K562 (cell line): Measurements from ENCODE around the gene SDK1. TPM values are rescaled to one million over a fixed set of nuclear protein-coding genes. Genes with fewer than 3 reads are reported as not detected.

Experiments used
- ATAC-seq: fragments of 200-7000 bp; cut with Tn5 transposase; 3 replicates; pipeline ENCODE4 v1.9.1; 2020; ENCODE audit warnings: moderate library complexity
- BruUV-seq: library from RNA; stranded (reverse); fragments of 400-500 nt; replicated peaks from 2 replicates; lab custom pipeline; 2021; lab: Mats Ljungman, UMichigan
- CTCF ChIA-PET: fragments of 300-600 bp; formaldehyde crosslinking; extraction: SDS; loops from one replicate; lab custom pipeline; 2021; ENCODE audit warnings: low intra/inter-chr PET ratio; lab: Yijun Ruan, JAX
- POLR2A ChIA-PET: fragments of 300-600, 350-650 bp; sonication (Branson Sonifier 250); formaldehyde crosslinking; extraction: SDS; loops from one replicate; lab custom pipeline; 2021; ENCODE audit warnings: antibody characterized with exemption, inconsistent platforms; lab: Yijun Ruan, JAX
- DNase-seq, 4 experiments: peaks; one replicate each; pipeline versions ENCODE4 v3.0.0 to v3.0.0-alpha.2; 2011 to 2018; ENCODE audit warnings: low spot score in 3 of 4, mixed read lengths in 3 of 4; ENCODE audit errors: extremely low read depth in 1 of 4
- FAIRE-seq: peaks from 2 replicates; lab custom pipeline; 2011; peaks lifted over from hg19 to GRCh38; lab: Jason Lieb, UNC
- H2AFZ ChIP-seq: 2 replicates; pipeline ENCODE4 v1.6.0; 2011; ENCODE audit warnings: low read depth, low read length, control low read depth, inconsistent platforms
- H3K27ac ChIP-seq: fragments of 200-600 bp; 3 replicates; pipeline ENCODE4 v1.8.0; 2011; ENCODE audit warnings: low read depth, mild to moderate bottlenecking, control low read depth, inconsistent platforms, low read length, moderate library complexity, mixed read lengths; ENCODE audit errors: extremely low read depth
- H3K27me3 ChIP-seq, 2 experiments: fragments of 300-600 bp in 1 of 2; 2 replicates in 1 of 2; 3 replicates in 1 of 2; pipeline versions ENCODE4 v1.6.0 to v1.8.0; 2011; ENCODE audit warnings: inconsistent platforms in 2 of 2, low read length in 2 of 2, mild to moderate bottlenecking in 1 of 2, mixed read lengths in 1 of 2, moderate library complexity in 1 of 2; ENCODE audit not compliant: control insufficient read depth in 2 of 2, insufficient read depth in 2 of 2
- H3K36me3 ChIP-seq: fragments of 300-600 bp; 3 replicates; pipeline ENCODE4 v1.8.0; 2011; ENCODE audit warnings: mild to moderate bottlenecking, low read length, inconsistent platforms; ENCODE audit not compliant: control insufficient read depth, insufficient read depth
- H3K4me1 ChIP-seq, 2 experiments: fragments of 200-600 bp in 1 of 2; replicated peaks in 1 of 2; 2 replicates in 1 of 2; 3 replicates in 1 of 2; pipeline versions ENCODE4 v1.5.1 to v1.8.0; 2011; ENCODE audit warnings: inconsistent platforms in 2 of 2, low read length in 2 of 2, mild to moderate bottlenecking in 1 of 2, mixed read lengths in 1 of 2, moderate library complexity in 1 of 2; ENCODE audit not compliant: control insufficient read depth in 2 of 2, insufficient read depth in 2 of 2
- H3K4me2 ChIP-seq: 2 replicates; pipeline ENCODE4 v1.6.1; 2011; ENCODE audit warnings: low read length, control low read depth, inconsistent platforms, mixed read lengths; ENCODE audit not compliant: insufficient read depth
- H3K4me3 ChIP-seq: fragments of 200-600 bp; sonication (generic), shearing (Covaris generic); 2 replicates; pipeline ENCODE4 v1.5.1; 2016; ENCODE audit warnings: control low read depth, inconsistent platforms
- H3K79me2 ChIP-seq: fragments of 200-600 bp; 3 replicates; pipeline ENCODE4 v1.8.0; 2011; ENCODE audit warnings: low read length, inconsistent platforms; ENCODE audit not compliant: control insufficient read depth, insufficient read depth
- H3K9ac ChIP-seq, 2 experiments: 2 replicates each; pipeline versions ENCODE4 v1.6.0 to v1.6.1; 2011; ENCODE audit warnings: low read depth in 2 of 2, low read length in 2 of 2, control low read depth in 1 of 2, inconsistent platforms in 1 of 2, mild to moderate bottlenecking in 1 of 2, mixed read lengths in 1 of 2; ENCODE audit not compliant: insufficient read depth in 1 of 2
- H3K9me1 ChIP-seq: one replicate; pipeline ENCODE4 v1.6.0; 2011; ENCODE audit warnings: inconsistent platforms, mild to moderate bottlenecking, low read length, moderate library complexity; ENCODE audit not compliant: control insufficient read depth, insufficient read depth
- H3K9me3 ChIP-seq: replicated peaks from 2 replicates; pipeline ENCODE4 v1.5.1; 2011; ENCODE audit warnings: low read depth, low read length, inconsistent platforms; ENCODE audit not compliant: control insufficient read depth, insufficient read depth
- H4K20me1 ChIP-seq: replicated peaks from 2 replicates; pipeline ENCODE4 v1.6.1; 2011; ENCODE audit warnings: low read length, inconsistent platforms, mixed read lengths; ENCODE audit not compliant: control insufficient read depth, insufficient read depth
- ATF1 ChIP-seq, 2 experiments: fragments of 450-650 bp in 1 of 2; IDR thresholded peaks; 2 replicates each; pipeline ENCODE4 v1.6.1; 2016; ENCODE audit warnings: missing compliant biosample characterization in 1 of 2, missing genetic modification characterization in 1 of 2
- DPF2 ChIP-seq: fragments of 450-650 bp; IDR thresholded peaks from 2 replicates; pipeline ENCODE4 v1.6.1; 2016
- EGR1 ChIP-seq: fragments of 450-650 bp; conservative IDR thresholded peaks from 2 replicates; pipeline ENCODE4 v1.6.1; 2017; ENCODE audit warnings: mild to moderate bottlenecking
- WGBS: fragments of 100-300 bp; shearing (Covaris generic); methylation state at CpG from one replicate; pipeline ENCODE4 v1.1.6; 2016; ENCODE audit warnings: low coverage, mixed read lengths; ENCODE audit not compliant: insufficient coverage; ENCODE audit errors: missing lambda C conversion rate; 5-methylcytosine and 5-hydroxymethylcytosine counted together
- in situ Hi-C: fragments of 300-500 bp; cut with MboI; formaldehyde crosslinking; loops from 4 replicates; pipeline ENCODE4 v1.15.0; 2018; ENCODE audit warnings: inconsistent platforms, mixed read lengths
- intact Hi-C: fragments of 100-400 bp; cut with micrococcal nuclease; formaldehyde crosslinking; loops from 2 replicates; pipeline ENCODE4 v1.14.2; 2022
- polyA plus RNA-seq, 8 experiments: library from polyadenylated mRNA; depleted of rRNA in 4 of 8; stranded (reverse) in 5 of 8; unstranded in 3 of 8; fragments of >200 nt; fragmentation: Nextera tagmentation in 2 of 8; fragmentation: Illumina TruSeq in 1 of 8; extraction: Ambion mirVana in 2 of 8; extraction: Trizol in 1 of 8; gene quantifications; 2 replicates each; pipeline versions ENCODE4 v1.2.1 to v1.2.3, GENCODE V29; 2011 to 2014; ENCODE audit warnings: inconsistent platforms in 1 of 8, missing spikeins in 1 of 8
- total RNA-seq, 7 experiments: library from RNA; depleted of rRNA in 6 of 7; stranded (reverse); fragments of >200 nt in 6 of 7; fragmentation: Illumina TruSeq in 2 of 7; extraction: Trizol in 2 of 7; gene quantifications; 2 replicates each; pipeline versions ENCODE4 v1.2.1 to v1.2.3, GENCODE V29; 2011 to 2021; ENCODE audit warnings: low replicate concordance in 1 of 7

Gene SDK1
- total and polyA plus RNA-seq, 9 of the 15 experiments (the other 6 are each of a cell fraction or from before 2014, with no cell fraction given), result 0.16 TPM; not detected in 8

DNA sequence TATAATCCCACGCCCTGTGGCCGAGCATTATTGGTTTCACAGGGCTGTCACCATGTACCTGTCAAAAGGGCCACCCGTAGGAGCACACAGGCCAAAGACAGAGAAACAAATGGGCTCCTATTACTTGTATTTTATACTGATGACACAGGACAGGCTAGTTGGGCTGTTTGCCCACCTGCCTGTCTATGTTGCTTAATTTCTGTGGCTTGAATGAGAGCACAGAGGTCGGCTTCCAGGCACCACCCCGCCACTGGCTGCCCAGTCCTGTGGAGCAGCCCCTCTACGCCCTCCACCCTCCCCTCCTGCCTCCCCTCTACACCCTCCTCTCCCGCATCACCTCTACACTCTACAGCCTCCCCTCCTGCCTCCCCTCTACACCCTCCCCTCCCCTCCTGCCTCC lies 652.9 kb downstream of the SDK1 start (continued):
- no peak for TF ChIP-seq DPF2

DNA sequence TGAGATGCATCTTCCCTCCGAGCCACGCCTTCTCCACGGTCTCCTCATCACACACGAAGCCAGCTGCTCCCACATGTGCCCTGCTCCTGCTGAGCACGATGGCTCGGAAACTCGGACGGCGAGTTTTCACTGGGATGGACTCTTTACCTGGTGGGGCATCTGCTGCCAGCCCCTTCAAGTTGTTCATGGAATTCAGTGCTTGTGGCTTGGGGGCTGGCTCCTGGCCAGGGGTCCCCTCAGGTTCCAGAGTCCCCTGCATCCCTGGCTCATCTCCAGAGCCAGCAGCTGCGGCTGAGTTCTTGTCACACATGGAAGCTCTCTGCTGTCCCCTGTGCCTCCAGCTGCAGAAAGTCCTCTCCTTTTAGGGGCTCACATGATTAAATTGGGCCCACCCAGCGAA lies 654.0 kb downstream of the SDK1 start:
- no TSS peak for BruUV-seq
- Histone ChIP-seq H3K4me1 (no peaks in the 10 kb centered on the region), H2AFZ (no peak overlapping the region), H3K4me2 (no peak overlapping the region), H3K9ac (no peak overlapping the region), H3K27ac (no peak overlapping the region), H3K36me3 (no peaks in the 10 kb centered on the region), H3K9me3 (no peaks in the 10 kb centered on the region), H3K9me1 (no peaks in the 10 kb centered on the region), H4K20me1 (no peaks in the 10 kb centered on the region), H3K79me2 (no peaks in the 10 kb centered on the region), H3K27me3 (peaks cover 11 to 54% of the 10 kb centered on the region in 2 experiments), H3K4me3 (no peak overlapping the region)
- in situ Hi-C loops (no loop called here), intact Hi-C loops (no loop called here)
- WGBS, result 1% methylated on average over 11 of the region's 11 CpGs
- CTCF ChIA-PET, result no interaction called here
- no peak for FAIRE-seq
- no peak for DNase-seq
- ATAC-seq, result no peak
- POLR2A ChIA-PET, result interaction anchor here (0.7 kb wide), 1 partner anchor 112 kb away, joined by 4 read pairs; no protein-coding TSS in a partner anchor
- TF ChIP-seq EGR1, result no peak
- TF ChIP-seq ATF1 (CRISPR knock-in tag; IDR thresholded peaks at IDR 0.05), result no peak
- no peak for TF ChIP-seq ATF1 (tag; IDR thresholded peaks at IDR 0.05)
